22Rv1 (cell line): ENCODE measurements around the gene SFXN5.

ENCODE experiments used
- CTCF ChIP-seq: fragments of 450-650 bp; IDR thresholded peaks from 2 replicates; pipeline ENCODE4 v1.5.1; 2017; ENCODE audit warnings: mild to moderate bottlenecking
- ZFX ChIP-seq: fragments of 450-650 bp; IDR thresholded peaks from 2 replicates; pipeline ENCODE4 v1.6.1; 2017; ENCODE audit warnings: antibody characterized with exemption, borderline replicate concordance

- TF ChIP-seq CTCF (no peak), ZFX (no peak)
Observed at GRCh38 chr2:72981536-72981935, 90.0 kb downstream of the SFXN5 start.
